ENCODE results near the gene VAV3. TPM values are rescaled to one million over a fixed set of nuclear protein-coding genes. Genes with fewer than 3 reads are reported as not detected.

VAV3 gene
- total RNA-seq, 1 donor from 2014 or later: 39.3 TPM

DNA sequence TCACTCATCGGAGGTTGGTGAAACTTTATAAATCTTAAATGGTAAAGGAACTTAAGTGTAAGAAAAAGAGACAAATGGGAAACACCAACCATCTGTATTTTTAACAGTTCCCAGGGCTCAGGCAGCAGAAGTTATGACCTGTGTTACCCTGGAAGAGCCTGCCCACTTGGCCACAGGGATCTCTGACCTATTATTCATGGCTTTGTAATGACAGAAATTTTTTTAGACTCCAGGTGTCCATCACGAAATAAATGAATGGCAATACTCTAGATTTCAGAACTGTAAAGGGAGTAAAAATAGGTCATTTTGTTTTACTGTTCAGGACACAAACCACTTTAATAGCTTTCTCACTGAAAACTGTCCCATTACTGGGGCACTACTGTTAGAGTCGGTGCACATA lies 389.8 kb downstream of the VAV3 start:
- DNase-seq: no peak

DNA sequence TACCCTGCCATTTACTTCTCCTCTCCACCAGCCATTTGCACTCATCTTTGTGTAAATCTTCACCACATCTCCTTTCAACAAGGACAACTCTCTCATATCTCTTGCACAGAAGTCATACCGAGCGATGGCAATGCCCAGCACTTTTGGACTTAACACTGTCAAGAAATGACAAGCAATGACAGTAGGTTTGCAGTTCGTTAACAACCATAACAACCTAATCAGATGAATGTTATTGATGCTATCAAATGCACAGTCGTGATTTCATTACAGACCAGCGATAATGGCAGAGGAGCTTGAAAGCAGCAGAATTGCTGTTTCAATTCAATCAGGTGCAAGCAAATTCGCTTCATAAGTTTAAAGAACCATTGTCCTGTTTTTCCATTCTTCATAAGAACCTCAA lies 390.9 kb downstream of the VAV3 start:
- no peak for DNase-seq

DNA sequence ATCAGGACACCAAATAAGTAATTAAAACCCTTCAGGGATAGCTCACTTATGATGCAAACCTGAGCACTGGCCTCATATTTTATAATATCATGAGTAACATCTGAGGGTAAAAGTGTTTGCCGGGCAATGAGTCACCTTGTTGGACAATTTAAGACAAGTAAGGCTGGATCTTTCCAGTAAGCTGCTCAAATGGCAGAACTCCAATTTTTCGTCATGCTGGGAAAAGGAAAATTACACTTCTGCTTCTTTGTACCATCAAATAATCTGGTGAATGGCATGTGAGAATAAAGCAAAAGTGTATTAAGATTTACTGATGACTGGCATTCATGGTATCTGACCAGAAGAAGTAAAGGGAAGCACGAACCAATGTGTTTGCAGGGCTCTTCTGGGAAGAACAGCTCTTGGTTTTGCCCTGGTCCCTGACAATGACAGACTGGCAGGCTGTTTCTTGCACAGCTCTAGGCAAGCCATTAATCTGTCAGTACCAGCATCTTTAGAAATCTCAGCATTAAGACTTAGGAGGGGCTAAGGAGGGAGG lies 392.2 kb downstream of the VAV3 start:
- DNase-seq: no peak

DNA sequence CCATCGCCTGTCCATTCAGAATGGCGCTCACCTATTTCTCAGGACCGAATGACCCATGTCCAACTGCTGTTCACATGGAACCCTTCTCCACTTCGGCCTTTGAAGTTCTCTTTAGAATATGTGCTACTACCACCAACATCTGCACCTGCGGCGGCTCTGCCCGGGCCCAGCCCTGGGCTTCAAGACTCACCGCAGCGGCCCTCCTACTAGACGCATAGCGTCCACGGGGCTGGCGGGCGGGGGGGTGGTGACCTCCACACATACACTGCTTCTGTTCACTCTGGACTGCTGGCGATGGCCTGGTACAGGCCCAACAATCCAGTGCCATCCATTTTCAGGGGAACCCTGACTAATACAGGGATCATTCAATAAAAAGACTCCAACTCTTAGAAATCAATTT lies 394.2 kb downstream of the VAV3 start:
- DNase-seq: no peak

DNA sequence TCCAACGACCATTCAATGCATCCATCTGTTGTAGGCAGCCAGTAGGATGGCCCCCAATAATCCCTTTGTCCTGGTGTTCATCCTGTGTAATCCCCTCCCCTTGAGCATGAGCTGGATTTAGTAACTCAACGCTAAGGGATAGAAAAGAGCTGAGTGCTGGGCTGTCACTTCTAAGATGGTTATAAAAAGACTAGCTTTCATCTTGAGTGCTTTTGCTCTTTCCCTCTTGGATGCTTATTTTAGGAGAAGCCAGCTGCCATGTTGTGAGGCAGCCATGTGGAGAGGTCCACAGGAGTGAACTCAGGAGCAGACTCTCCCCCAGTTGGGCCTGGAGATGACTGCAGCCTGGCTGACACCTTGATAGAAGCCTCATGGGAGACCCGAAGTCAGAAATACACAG lies 401.5 kb downstream of the VAV3 start:
- DNase-seq: no peak

DNA sequence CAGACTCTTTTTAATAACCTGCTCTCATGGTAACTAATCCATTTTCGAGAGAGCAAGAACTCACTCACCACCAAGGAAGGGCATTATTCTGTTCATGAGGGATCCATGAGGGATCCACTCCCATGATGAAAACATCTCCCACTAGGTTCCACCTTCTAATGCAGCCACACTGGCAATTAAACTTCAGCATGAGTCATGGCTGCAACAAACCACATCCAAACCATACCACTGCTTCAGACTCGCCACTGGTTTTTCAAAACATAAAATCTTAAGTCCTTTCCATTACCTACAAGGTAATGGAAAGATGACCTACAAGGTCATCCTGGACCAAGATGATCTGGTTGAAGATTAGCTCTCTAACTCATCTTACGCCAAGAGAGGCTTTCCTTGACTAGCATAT lies 405.1 kb downstream of the VAV3 start:
- DNase-seq: no peak

DNA sequence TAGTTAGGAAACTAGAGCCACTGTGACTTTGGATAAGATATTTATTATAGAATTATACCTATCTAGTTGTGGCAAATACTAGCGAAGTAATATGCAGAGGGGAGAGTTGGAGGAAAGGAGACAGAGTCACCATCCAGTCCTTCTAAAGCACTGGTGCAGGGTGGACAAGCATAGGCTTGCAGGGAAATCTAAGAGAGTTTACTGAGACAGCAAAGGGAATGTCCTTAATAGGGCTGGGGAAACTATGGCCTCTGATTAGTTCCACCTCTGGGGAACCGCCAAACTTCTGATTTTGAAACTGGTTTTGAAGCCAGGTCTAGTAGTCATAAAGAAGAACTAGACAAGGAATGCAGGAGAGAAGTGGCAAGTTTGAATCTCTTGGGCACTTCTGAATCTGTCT lies 407.9 kb downstream of the VAV3 start:
- no peak for DNase-seq

DNA sequence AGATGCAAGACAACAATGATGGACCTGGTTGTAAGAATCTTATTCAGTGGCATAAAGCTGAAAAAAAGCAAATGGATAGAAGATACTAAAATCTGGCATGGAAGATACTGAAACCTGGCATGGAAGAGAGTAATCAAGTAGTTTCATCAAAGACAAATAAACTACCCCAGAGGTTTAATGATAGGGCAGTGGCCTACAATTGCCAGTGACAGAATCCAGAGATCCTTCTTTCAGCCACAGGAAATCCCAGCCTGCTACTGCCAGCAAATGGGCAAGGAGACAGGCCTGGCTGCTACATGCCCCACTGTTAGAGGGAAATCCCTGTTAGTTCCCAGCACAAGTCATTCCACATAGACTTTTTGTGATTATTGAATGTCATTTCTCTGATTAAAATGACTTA lies 409.4 kb downstream of the VAV3 start:
- DNase-seq: no peak

DNA sequence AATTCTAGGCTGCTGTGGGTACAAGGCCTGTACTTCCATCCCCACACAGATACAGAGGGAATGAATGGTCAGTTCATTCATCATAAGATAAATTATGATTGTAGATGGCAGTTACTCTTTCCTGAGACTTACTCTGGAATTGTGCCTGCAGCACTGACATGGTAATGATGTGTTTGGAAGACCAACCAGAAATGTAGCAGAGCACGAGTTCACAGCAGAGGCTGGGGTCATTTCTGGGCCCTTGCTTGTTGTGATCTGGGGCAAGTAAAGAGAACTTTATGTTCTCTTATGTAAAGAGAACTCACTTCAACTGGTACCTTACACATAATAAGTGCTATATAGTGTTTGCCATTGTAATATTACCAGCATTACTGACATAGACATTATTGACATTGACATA lies 412.2 kb downstream of the VAV3 start:
- DNase-seq: no peak

DNA sequence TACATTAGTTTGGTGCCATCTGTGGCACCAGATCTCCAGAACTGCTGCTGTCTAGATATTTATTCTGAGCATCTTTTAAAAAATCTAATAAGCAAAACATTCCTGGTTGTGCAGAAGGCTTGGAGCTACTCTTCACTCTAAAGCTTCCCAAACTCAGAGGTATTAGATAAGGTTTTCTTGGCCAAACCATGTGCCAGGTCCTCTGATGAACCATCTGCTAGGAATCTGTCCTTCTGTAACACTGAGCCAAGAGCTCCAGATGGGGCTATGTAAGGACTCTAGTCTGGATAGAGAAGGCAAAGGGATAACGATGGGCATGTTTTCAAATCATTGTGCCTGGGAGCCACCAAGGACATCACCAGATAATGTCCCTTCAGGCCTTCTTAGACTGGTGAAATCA lies 413.5 kb downstream of the VAV3 start:
- no peak for DNase-seq

DNA sequence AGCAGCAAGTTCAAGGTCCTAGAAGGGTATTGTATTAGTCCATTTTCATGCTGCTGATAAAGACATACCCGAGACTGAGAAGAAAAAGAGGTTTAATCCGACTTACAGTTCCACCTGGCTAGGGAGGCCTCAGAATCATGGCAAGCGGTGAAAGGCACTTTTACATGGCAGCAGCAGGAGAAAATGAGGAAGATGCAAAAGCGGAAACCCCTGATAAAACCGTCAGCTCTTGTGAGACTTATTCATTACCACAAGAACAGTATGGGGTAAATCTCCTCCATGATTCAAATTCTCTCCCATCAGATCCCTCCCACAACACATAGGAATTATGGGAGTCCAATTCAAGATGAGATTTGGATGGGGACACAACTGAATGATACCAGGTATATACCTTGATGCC lies 414.6 kb downstream of the VAV3 start:
- DNase-seq: no peak

DNA sequence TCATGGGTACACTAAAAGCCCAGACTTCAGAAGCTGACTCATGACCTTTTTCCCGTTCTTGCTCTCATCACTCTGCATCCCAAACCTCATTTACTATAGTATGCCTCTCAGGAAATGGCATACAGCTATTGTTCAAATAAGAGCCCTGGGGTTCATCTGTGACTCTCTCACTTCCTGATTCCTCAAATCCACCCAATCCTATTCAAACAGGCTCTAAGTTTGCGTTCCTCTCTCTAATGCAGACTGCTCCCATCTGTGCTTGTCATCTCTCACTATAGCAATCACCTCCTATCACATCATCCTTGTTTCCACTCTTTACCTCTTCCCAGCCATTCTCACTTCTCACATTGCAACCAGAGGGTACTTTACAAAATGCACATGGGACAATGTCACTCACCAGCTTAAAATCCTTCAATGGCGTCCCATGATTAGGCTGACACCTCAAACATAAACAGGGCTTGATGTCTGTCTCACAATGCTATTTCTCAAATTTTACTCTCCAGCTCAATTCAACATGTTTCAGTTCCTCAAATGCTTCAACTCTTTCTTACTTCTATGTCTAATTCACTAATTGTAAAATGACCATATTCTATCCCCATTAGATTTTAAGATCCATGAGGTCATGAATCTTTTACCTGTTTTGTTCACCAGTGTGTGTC lies 415.7 kb downstream of the VAV3 start:
- no peak for DNase-seq

DNA sequence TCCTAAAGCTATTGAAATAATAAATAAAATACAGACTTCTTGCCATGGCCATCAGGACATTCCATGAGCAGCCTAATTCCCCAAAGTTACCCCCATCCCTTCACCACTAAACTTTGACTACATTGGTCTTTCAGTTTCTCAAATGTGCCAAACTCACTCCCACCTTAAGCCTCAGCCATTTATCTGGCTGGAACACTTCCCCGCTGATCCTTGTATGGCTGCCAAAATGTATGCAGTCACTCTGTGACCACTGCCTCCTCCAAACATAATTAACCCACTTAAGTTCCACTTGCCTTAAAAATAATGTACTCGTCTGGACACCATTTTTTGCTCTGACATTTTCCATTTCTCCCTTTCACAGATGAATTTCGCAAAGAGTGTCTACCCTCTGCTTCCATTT lies 416.7 kb downstream of the VAV3 start:
- DNase-seq: no peak

DNA sequence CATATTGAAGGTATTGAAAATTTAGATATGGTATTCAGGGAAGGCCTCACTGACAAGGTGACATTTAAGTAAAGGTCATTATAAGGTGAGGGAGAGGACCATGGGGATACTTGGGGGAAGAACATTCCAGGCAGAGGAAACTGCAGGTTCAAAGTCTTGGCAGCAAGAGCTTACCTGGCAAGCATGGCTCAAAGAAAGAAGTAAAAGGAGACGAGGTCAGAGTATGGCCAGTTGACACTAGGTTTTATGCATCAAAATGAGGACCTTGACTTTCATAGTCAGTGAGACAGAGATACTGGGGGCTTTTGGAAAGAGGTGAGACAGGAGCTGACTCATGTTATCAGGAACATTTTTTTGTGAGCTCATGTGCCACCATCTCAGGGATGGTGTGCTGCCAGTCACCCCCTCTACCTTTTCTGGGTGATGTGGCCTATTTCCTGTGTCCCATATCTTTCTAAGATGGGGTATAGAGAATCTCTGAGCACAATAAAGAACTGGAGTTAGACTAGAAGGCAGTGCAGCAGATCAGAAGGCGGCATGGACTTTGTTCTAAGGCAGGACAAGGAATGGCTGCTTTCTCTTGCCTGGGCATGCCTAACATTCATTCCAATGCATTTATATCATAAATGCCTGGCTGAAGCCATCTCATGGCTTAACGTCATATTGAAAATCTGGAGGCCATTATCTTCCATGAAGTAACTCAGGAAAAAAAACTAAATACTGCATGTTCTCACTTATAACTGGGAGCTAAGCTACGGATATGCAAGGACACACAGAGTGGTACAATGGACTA lies 417.4 kb downstream of the VAV3 start:
- DNase-seq: no peak

DNA sequence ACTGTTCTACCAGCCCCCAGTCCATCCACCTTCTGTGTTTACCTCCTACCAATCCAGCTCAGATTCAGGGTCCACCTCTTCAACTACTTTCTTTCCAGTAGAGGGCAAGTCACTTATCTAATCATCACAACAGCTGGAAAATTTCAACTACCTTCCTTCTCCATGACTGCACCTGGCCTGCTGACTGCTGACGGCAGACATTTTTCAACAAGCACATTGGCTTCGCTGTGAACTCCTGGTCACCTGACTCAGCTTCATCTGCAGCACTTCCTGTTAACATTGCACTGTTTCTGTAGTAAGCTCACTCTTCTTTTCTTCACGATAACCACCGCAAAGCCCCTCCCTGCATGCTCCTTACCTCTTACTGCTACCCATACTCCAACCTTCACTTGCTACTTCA lies 418.4 kb downstream of the VAV3 start:
- DNase-seq: no peak

DNA sequence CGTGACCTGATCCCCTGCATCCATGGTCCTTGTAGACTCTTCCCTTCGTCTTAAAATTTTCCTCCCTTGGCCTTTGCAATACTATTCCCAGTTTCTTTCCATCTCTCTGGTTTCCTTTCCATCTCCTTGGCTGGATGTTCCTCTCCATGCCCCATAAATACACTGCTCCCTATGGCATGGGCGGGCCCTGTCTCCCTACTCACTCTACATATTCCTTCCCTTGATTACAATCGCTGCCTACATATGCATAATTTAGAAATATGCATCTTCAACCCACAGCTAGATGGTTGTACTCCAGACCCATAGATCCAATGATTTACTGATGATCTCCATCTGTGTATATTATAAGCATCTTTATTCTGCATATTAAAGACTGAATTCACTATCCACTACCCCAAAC lies 419.1 kb downstream of the VAV3 start:
- no peak for DNase-seq

DNA sequence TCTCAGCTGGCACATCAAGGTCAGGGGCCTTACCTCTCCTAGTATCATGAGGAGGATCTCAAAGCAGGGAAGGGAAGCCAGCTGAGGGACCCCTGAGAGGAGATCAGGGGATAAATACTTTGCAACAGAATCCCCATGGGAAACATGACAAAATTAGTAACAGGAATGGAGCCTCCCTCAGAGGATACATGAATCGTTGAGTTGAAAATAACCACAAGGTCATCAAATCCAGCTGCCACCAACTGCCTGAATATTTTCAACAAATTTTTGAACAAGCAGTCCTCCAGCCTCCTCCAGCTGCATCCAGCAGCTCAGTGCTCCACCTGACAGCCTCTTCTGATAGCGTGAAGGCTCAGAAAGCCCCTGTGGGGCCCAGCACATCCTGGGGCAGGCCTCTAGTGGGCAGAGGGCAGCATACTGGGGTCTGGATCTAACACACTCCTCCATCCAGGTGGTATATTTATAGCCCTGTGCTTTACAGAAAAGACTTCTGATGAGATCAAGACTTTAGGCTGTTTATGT lies 419.9 kb downstream of the VAV3 start:
- peak; percentile 8 for DNase-seq

DNA sequence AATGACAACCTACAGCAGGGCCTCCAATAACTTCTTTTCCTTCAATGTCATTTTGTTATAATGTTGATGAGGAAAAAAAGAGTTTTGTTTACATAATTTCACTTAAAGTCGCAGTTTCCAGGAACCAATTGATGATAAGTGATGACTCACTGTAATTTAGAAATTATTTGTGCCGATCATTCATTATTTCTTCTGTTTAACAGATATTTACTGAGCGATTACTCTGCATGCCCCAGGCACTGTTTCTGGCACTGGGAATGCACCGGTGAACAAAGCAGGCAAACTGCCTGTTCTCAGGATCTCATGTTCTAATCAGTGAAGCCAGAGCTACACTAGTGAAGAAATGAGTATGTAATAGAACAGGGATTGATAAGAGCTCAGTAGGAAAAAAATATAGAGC lies 420.7 kb downstream of the VAV3 start:
- DNase-seq: no peak

DNA sequence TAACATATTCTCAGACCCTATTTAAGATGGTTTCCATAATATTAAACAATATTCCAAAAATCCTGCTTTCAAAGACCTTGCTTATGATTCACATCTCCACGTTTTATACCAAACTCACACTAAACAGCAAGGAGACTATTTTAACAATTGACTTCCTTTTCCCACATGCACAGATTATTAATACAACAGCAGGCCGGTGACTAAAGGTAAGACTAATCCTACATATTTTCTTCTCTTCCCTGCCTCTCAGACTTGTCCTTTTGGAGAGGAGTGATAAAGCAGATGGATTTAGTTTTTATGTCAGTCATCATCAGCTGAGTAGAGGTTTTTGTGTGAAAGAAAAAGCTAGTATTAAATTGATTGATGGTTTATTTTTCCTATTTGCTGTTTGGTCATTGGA lies 423.6 kb downstream of the VAV3 start:
- DNase-seq: no peak

DNA sequence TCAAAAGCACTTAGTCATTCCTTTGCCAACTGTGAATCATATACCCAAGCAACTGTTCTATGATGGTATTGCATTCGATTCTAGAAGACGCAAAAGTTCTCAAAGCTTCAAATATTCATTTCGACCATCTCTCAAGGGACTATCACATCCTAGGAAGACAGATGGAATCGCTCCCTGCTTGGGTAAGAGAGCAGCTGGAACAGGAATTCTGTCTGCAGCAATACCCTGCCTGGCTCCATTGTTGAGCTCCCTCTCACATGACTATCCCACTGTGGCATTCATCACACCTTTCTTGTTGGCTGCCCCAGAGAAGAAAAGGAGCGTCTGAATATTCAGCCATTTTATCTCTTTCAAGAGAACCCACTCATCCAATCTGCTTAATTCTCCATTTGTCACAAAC lies 426.5 kb downstream of the VAV3 start:
- DNase-seq: no peak

DNA sequence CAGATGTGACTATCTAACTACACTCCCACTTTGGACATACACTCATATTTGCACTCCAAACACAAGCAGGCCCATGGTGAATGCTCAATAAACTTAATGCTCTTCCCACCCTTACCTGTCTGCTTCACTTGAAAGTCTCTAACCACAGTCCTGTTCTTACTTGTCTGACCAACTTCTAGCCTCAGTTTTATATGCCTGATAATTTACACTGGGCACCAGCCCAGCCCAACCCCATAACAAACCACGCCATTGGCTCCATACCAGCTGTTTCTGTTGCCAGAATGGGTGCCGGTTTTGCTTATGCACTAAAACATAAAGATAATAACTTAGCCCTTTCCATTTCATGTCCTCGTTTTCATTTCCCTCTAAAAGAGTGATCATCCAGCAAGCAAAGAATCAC lies 428.7 kb downstream of the VAV3 start:
- DNase-seq: no peak

DNA sequence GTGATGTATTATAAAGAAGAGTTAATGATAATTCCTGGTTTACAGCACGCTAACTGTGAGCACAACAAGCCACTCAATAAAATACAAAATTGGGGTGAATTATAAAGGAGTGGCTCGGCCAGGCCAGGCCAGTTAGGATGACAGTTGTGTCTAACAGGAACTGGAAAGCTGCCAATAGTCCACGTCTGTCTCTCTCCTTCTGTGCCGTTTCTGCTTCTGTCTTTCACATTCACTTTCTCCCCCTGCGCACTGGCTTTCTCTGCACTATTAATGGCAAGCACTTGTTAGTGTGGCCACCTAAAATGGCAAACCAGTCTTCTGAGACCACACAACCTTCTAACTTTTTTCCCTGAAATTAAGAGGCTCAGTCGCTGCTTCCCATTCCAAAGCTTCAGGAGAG lies 429.9 kb downstream of the VAV3 start:
- DNase-seq: no peak

DNA sequence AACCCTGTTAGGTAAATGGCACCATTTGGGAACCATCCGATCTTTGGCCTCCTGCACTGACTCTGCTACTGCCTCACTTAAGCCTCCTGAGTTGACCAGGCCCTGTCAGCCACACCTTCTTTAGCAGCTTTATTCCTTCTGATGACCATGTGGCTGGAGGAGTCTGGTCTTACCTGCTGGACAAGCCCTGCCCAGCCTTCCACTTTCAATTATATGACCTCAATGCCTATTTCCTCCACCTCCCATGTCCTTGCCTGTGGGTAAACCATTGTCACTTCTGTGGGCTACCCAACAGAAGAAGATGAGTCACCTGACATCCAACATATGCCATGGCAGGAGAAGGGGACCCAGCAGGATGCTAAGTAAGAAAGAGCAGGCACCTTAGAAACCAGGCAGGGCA lies 430.3 kb downstream of the VAV3 start:
- DNase-seq: no peak

DNA sequence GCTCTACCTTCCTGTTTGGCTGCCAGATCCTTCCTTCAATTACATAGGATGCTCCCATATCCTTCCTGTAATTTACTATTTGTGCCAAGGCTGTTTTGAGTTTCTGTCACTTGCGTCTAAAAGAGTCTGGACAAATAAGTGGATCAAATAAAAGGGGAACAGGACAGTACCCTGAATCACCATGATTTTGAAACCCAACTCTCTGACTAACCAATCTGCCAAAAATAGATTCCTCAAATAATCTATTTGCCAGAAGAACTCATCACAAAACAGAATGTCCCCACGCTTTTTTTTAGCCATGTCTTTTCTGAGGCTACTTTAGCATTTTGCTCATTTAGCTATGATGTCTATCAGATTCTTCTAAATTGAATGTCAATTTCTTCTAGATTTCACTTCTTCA lies 431.5 kb downstream of the VAV3 start:
- DNase-seq: no peak

Data from skin of body (tissue), 2 donors.